Posterior vena cava (tissue), 2 donors: ENCODE measurements around the gene FAM83G. TPM values are rescaled to one million over a fixed set of nuclear protein-coding genes. Genes with fewer than 3 reads are reported as not detected.

Experiments
- DNase-seq: peaks from one replicate; pipeline ENCODE4 v3.0.0-alpha.2; 2020; ENCODE audit warnings: low spot score
- intact Hi-C, 2 donors: fragments of 100-400 bp; cut with DNase I; formaldehyde crosslinking; loops; one replicate each; pipeline versions ENCODE4 v1.14.1 to v1.14.2; 2022 to 2023
- total RNA-seq, 2 donors: library from RNA; stranded (reverse); fragmentation: NEBNext Ultra II Directional; extraction: Animal tissue kit (Norgen Biotek cat#: 25700); gene quantifications; one replicate each; pipeline ENCODE4 v1.2.1, GENCODE V29; 2021
- donor health status: DM: yes; HTN: yes; CAD: no.
- donor health status: DM: yes; HTN: yes; CAD: no.

The FAM83G gene
- total RNA-seq, 2 donors from 2014 or later, result 2.8 to 10.9 TPM

DNA sequence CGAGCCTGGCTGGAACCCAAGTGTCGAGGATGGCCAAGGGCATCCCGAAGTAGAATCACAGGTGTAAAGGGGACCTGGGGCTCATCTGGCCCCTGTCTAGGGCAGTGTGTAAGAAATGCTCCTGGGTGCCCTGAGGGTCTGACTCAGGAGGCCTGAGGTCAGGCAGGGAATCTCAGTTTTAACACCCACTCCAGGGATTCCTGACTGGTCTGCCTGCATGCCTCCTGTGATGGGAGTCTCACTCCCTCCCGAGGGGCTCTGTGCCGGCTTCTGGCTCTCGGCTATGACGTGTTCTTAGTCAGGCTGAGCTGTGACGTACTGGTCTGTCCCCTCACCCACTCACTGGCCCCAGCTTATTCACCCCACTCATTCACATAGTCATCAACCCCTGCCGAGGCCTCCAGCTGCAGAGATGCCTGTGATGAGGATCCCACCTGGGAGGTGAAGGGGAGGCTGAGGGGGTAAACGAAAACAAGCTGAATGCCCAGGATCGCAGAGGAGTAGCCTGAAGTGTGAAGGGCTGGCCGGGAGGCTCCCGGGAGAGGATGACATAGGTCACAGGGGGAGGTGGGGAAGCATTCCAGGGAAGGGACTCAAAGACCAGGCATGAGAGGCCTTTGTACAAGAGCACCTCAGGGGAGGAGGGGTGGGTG is 23.8 kb downstream of the FAM83G start:
- no peak for DNase-seq
- intact Hi-C loops, result no loop called here

DNA sequence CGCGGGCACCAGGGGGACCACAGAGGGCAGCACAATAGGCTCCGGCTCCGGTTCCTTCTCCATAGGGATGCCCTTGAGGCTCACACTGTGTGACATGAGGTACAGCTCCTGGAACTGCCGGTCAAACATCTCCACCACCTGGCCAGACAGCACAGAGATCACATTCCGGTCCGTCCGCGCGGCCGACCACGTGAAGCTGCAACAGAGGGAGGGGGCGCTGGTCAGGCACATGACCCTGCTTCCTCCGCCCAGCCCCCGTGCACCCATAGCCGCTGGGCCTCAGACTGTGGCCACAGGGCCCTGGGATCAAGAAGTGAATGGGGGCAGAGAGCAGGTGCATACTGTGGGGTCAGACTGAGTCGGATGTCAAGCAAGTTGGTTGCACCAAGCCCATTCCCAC is 25.9 kb downstream of the FAM83G start:
- intact Hi-C loops, result no loop called here
- DNase-seq, result no peak

DNA sequence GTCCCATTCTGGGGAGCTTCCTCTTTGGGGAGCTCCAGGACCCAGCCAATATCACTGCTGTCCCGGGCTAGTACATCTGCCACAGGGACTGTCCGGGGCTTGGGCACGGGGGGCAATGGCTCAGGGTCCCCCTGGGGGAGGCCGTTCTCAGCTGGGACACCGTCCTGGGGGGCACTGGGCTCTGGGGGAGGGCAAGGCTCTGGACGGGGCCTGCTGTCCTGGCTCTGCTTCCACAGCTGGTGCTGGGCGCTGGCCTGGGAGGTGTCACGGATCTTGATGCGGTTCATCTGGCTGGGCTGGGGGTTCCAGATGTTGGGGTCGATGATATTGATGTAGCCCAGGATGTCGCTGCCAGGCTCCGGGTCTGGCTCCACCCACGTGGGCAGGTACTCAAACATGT is 26.5 kb downstream of the FAM83G start:
- DNase-seq, result no peak
- intact Hi-C loops, result no loop called here

DNA sequence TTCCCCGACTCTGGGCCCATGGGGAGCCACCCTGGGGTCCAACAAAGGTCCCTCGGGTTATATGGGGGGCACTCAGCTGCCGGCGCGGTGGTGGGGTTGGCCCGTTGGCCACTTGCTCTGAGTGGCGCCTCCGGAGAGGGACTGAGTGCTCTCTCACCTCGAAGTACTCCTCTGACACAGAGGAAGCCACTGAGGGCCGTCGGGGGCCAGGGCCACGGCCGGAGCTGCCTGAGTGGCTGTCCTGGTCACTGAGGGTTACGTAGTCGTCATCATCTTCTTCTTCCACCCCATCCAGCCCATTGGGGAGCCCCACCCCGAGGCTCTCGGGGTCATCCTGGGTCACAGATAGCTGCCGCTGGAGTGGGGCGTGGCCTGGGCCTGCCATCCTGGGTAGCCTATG is 26.9 kb downstream of the FAM83G start:
- no peak for DNase-seq
- intact Hi-C loops, result no loop called here

DNA sequence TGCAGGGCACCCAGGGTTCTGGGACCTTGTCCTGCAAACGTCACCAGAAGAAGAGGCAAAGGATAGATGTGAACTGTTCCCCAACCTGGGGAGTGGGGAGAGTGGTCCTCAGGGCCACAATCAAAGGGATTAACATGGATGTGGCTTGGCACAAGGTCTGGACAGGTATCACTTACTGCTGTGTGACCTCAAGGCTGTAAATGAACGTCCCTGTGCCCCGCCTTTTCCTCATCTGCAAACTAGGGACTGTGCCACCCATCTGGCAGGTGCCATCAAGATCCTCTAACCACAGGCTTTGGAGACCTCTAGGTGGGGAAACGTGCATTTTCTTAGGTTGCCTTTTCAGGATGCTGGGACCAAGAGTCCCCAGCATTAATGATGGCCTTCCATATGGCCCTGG is 27.5 kb downstream of the FAM83G start:
- DNase-seq, result no peak
- intact Hi-C loops, result no loop called here

DNA sequence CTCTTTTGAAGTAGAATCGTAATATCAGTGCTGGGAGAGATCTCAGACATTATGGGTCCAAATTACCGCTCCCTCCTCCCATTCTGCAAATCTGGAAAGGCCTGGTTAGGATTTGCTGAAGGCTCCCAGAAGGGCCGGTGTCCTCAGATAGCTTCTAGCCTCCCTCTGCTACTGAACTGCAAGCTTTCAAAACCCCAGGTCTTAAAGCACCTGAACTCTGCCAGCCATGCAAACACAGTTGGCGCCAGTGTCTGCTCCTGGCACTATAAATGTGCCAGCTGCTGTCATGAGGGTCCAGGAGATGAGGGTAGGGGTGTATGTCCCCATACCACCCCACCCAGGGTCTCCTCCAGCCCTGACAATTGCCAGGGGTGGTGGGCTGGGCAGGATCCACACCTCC is 28.4 kb downstream of the FAM83G start:
- no peak for DNase-seq
- intact Hi-C loops, result no loop called here

DNA sequence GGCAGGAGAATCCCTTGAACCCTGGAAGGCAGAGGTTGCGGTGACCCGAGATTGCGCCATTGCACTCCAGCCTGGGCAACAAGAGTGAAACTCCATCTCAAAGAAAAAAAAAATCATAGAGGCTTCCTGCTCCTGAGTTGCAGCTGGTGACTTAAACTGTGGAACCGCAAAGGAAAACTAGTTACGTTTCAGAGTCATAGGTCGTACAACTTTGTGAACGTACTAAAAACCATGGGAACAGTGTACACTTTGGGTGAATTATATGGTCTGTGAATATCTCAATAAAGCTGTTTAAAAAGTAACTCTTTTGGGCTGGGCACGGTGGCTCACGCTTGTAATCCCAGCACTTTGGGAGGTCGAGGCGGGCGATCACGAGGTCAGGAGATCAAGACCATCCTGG is 29.0 kb downstream of the FAM83G start:
- intact Hi-C loops, result no loop called here
- DNase-seq, result no peak

DNA sequence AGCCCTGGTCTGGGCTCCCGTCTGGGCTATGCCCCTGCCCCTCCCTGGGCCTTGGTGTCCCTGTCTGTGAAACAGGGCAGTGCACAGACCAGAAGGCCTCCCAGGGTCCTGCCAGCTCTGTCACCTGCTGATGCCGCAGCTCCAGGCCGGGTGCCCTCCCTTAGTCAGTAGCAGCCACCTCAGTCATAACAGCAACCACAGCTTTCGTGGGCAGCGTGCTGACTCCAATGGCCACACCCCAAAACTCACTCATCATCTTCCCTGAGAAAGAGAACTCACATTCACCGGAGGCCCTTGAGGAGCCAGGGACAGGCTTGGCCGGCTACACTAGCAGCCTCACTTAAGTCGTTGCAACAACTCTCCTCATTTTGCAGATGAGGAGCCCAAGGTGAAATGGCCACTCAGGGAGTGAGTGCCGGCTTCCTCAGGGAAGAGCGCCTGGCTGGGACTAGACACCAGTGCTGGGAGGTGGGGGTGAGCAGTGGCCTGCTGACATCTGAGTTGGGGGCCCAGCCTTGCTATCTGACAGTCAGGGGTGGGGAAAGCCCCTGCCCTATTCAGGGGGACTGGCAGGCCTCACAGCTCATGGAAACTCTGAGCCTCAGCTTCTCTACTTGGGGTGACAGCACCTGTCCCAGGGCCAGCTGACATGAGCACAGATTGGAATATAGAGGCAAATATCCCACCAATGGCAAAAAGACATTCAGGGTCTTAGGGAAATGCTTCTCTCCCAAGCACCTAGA is 30.0 kb downstream of the FAM83G start:
- intact Hi-C loops, result no loop called here
- DNase-seq, result no peak

DNA sequence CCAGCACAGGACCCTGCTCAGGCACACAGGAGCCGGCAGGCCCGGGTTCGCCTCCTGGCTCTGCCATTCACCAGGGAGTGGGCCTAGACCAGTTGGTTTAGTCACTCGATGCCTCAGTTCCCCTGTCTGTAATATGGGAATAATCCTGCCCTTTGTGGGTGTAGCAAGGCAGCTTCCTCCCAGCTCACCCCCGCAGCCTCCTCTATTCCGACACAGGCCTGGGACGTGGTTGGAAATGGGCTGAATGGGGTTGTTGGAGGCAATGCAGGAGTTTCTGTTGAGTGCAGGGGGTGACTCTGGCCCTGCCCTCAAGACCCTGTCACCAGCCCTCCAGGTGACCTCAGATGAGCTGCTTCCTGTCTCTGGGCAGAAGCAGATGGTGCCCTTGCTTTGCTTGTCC is 32.8 kb downstream of the FAM83G start:
- intact Hi-C loops, result no loop called here
- DNase-seq, result no peak

DNA sequence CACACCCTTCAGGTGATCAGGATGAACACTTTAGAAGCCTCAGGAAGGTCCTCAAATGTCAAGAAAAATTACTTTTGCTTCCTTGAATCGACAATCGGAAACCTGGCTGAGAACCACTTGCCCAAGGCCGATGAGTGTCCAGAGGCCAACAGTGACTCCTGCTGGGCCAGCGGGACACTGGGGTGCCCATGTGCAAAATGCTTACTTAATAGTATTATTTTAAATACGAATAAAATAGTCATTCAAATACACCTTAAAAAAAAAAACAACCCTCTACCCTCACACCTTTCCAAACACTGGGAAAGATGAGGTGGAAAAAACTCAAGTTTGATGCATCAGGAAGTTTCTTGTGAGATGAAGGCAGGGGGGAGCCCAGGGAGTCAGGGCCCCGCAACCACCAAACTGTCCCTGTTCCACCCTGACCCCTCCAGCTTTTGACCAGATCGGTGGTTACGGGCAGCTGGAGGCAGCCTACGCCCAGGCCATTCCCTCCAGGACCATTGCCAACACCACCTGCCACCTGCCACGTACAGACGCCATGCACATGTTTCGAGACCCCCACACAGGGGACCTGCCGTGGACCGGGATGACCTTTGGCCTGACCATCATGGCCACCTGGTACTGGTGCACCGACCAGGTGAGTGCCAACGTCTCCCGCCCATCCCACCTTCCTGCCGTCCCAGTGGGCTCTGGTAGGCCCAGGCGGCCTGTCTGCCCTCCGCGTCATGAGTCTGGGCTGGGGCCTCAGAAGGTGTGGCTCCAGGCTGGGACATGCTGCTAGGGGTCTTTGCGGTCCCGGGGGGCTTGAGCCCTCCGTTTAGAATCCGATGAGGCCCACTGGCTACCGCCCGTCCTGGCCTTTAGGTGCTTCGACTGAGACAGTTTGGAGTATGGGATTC is 33.7 kb downstream of the FAM83G start:
- no peak for DNase-seq
- intact Hi-C loops, result no loop called here

DNA sequence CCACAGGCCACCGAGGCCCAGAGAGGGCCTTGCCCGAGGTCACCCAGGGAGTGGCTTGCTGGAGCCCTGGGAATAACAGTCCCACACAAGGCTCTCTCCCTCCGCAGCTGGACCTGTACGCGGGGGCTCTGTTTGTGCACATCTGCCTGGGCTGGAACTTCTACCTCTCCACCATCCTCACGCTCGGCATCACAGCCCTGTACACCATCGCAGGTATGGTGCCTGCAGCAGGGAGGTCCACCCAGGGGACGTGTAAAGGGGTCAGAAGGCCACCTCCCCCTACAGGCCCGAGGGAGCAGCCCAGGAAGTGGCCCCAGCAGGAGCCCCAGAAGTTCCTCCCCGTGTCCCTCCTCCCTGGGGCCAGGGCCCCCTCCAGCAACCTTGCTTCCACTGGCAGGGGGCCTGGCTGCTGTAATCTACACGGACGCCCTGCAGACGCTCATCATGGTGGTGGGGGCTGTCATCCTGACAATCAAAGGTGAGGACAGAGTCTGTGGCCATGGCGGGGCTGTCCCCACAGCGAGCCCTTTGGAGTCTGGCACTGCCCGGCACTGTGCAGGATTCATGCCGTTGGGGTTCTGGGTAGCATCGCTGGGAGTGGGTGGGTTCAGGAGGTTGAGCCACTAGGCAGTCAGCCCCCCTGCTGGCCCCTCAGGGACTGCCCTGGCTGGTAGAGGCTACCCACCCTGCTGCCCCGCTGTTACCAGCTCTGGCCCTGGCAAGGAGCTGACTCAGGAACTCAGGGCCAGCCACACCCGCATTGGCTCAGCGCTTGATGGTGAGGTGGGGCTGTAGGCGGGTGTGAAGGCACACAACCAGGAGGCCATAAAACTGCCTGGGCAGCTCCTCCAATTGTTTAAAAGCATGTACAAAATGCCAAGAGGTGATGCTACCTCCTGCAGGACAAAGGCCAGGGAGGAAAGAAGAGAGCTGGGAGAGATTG is 35.3 kb downstream of the FAM83G start:
- intact Hi-C loops, result loop anchor here in 1 of 2 donors (5.0 kb wide), 1 partner anchor 48 kb away; no protein-coding TSS in a partner anchor
- DNase-seq, result no peak

DNA sequence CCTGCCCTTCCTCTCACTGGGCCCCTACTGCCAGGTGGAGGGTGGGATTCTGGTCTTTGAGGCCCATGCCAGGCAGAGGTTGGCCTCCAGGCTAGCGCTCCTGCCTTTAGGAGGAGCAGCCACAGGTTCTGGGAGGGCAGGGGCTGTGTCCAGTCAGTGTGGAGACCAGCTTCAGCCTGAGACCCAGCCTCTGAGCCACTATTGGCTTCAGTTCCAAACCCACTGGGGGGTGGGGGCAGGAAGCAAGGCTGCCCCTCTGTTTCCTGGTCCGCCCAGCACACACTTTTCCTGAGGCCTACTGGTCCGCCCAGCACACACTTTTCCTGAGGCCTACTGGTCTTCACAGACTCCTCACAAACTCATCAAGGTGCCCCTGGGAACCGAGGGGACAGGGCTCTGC is 36.2 kb downstream of the FAM83G start:
- intact Hi-C loops, result loop anchor here in 1 of 2 donors (5.0 kb wide), 1 partner anchor 49 kb away; no protein-coding TSS in a partner anchor
- DNase-seq, result no peak

DNA sequence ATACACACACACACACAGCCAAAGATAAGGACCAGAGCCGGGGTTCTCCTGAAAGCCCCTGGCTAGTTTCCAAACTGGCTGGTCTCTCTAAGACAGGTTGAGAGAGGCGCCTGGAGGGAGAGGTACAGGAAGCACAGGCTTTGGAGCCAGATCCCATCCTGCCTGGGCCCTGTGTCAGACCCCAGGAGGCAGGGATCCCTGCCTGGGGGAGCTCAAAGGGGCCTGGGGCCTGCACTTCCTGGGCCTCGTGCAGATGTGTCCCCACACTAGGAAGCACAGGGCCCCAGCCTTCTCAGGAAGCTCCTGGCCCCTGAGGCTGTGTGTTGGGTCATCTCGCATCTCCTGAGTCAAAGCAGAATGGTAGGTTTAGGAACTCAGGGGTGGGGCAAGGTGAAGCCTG is 36.6 kb downstream of the FAM83G start:
- intact Hi-C loops, result loop anchor here in 1 of 2 donors (5.0 kb wide), 1 partner anchor 49 kb away; no protein-coding TSS in a partner anchor
- no peak for DNase-seq

DNA sequence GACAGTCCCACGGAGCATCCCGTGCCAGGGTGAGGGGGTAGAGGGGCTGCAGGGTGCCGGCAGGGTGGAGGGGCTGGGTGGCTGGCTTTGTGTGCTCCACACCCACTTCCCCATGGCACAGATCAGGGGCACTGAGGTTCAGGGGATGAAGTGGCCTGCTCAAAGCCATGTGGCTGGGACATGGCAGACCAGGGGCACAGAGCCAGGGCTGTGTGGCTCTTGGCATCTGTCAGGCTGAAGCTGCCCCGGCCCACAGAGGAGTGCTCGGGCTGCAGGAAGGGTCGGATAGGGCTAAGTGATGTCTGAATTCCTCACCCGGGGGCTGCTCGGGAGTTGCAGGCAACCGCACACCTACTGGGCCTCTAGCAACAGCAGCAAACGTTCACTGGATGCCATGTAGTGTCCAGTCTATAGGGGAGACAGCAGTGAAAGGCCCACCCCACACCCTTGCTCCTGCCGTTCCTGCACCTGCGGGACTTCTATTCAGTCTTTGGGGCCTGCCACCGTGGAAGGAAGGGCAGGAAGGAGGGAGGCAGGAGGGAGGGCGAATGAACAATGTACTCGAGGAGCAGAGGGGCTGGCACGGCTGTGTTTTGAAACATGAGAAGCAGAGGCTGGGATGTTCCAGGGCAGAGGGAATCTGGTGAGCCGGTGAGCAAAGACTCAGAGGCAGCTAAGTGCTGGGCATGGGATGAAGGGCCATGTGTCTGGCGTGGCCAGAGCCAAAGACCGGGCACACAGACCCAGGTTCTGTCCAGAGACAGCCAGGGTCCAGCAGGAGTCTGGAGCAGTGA is 37.5 kb downstream of the FAM83G start:
- no peak for DNase-seq
- intact Hi-C loops, result loop anchor here in 1 of 2 donors (5.0 kb wide), 1 partner anchor 50 kb away; no protein-coding TSS in a partner anchor

DNA sequence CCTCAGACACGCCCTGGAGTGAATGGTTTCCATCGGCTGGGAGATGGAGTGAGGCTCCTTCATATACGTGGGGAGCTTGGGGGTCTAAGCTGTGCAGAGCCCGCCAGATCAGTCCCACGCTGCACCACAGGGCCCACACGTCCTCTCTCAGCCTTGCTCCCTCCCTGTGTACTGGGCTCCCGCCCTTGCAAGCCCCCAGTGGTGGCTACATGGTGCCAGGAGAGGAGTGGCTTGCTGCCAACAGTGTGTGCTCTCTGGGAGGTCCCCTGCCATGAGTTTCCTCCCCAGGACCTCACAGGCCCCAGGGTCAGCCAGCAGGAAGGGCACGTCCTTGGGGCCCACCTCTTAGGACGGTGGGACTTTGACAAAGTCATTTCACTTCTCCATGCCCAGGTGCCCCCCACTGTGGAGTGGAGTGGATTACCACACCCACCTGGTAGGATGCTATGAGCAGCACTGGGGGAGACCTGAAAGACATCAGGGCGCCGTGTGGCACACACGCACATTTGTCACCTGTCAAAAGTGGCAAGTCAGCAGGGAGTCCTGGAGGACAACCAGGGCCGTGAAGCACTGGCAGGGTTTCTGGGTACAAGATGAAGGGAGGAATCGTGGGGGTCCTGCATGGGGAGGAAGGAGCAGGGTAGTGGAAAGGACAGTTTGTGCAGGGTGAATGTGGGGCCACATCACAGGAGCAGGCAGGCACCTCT is 38.9 kb downstream of the FAM83G start:
- intact Hi-C loops, result loop anchor here in 1 of 2 donors (5.0 kb wide), 1 partner anchor 52 kb away; no protein-coding TSS in a partner anchor
- no peak for DNase-seq

DNA sequence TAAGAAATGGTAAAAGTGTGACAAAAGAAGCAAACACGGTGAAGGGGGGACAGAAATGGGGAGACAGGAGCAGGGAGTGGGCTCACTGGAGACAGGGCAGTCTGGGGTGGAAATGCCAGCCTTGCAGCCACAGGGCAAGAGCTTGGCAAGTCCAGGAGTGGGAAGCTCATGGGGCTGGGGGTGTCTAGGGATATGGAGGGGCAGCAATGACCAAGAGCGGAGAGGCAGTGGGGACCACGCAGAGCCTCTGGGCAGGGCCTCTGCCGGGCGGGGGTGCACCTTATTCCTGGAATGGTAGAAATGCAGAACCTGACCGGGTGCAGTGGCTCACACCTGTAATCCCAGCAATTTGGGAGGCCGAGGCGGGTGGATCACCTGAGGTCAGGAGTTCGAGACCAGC is 40.0 kb downstream of the FAM83G start:
- intact Hi-C loops, result no loop called here
- DNase-seq, result no peak

DNA sequence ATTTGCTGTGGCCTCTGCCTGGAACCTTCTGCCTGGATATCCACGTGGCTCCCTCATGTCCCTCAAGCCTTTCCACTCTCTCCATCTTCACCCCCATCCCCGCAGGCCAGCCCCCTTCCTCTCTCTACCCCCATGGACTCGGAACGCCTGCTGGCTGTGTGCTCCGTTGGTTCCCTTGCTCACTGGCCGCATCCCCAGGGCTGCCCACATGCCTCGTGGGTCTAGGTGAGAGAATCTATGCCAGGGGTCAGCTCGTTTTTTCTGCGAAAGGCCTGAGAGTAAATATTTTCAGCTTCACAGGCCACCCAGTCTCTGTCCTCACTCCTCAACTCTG is 40.6 kb downstream of the FAM83G start:
- intact Hi-C loops, result no loop called here
- DNase-seq, result no peak
